Stimulated activated naive CD8-positive, alpha-beta T cell treated with anti-CD3 and anti-CD28 coated beads, Interleukin-15, Interleukin-2, amounts not matched to agents 100 ng/mL and 50 ng/mL, for 24 hours (primary cell): ENCODE data around the gene MLN.
"Not testable (repeated sequence)": the region's sequence is repeated elsewhere in the genome, so short reads cannot be mapped to it uniquely, and the experiment has no call there.

Experiments used
- H3K27ac Mint-ChIP-seq: one replicate; pipeline ENCODE4 v1.8.0; 2021; ENCODE audit warnings: mild to moderate bottlenecking, mixed read lengths
- H3K27me3 Mint-ChIP-seq: one replicate; pipeline ENCODE4 v1.8.0; 2021; ENCODE audit warnings: mixed read lengths
- H3K36me3 Mint-ChIP-seq: one replicate; pipeline ENCODE4 v1.8.0; 2021; ENCODE audit warnings: low read depth, mixed read lengths
- H3K4me1 Mint-ChIP-seq: one replicate; pipeline ENCODE4 v1.8.0; 2021; ENCODE audit warnings: low read depth, mixed read lengths
- H3K4me3 Mint-ChIP-seq: one replicate; pipeline ENCODE4 v1.8.0; 2021; ENCODE audit warnings: mild to moderate bottlenecking, mixed read lengths
- H3K9me3 Mint-ChIP-seq: one replicate; pipeline ENCODE4 v1.8.0; 2021; ENCODE audit warnings: mixed read lengths

The MLN gene

GRCh38 chr6:33840048-33840926 lies 36.5 kb upstream of the MLN start:
- no peaks in the 10 kb centered on the region for H3K36me3 Mint-ChIP-seq
- H3K4me1 Mint-ChIP-seq = peaks cover 15% of the 10 kb centered on the region
- peak overlapping the region; percentile 59 for H3K27ac Mint-ChIP-seq
- H3K4me3 Mint-ChIP-seq = peak overlapping the region; percentile 17
- H3K9me3 Mint-ChIP-seq = no peaks in the 10 kb centered on the region
- H3K27me3 Mint-ChIP-seq = peaks cover 9% of the 10 kb centered on the region

- Mint-ChIP-seq H3K9me3 (no peaks in the 10 kb centered on the region), H3K36me3 (no peaks in the 10 kb centered on the region), H3K27me3 (peaks cover 9% of the 10 kb centered on the region), H3K4me1 (peaks cover 15% of the 10 kb centered on the region), H3K4me3 (peak overlapping the region; percentile 17), H3K27ac (peak overlapping the region; percentile 59)
These were observed 35.7 kb upstream of the MLN start for GRCh38 chr6:33839399-33840047.

- no peaks in the 10 kb centered on the region for H3K36me3 Mint-ChIP-seq
- H3K27me3 Mint-ChIP-seq = peaks cover 9% of the 10 kb centered on the region
- no peaks in the 10 kb centered on the region for H3K9me3 Mint-ChIP-seq
- H3K4me3 Mint-ChIP-seq = no peak overlapping the region
- no peak overlapping the region for H3K27ac Mint-ChIP-seq
- H3K4me1 Mint-ChIP-seq = peaks cover 15% of the 10 kb centered on the region
These were observed 35.2 kb upstream of the MLN start for GRCh38 chr6:33838983-33839382.

GRCh38 chr6:33837971-33838665 lies 34.3 kb upstream of the MLN start:
- Mint-ChIP-seq H3K27ac (no peak overlapping the region), H3K27me3 (peaks cover 9% of the 10 kb centered on the region), H3K4me1 (peaks cover 15% of the 10 kb centered on the region), H3K9me3 (no peaks in the 10 kb centered on the region), H3K4me3 (no peak overlapping the region), H3K36me3 (no peaks in the 10 kb centered on the region)

- peaks cover 9% of the 10 kb centered on the region for H3K27me3 Mint-ChIP-seq
- H3K36me3 Mint-ChIP-seq = no peaks in the 10 kb centered on the region
- no peak overlapping the region for H3K4me3 Mint-ChIP-seq
- H3K9me3 Mint-ChIP-seq = no peaks in the 10 kb centered on the region
- H3K27ac Mint-ChIP-seq = no peak overlapping the region
- H3K4me1 Mint-ChIP-seq = peaks cover 15% of the 10 kb centered on the region
These were observed 33.1 kb upstream of the MLN start for GRCh38 chr6:33836806-33837469.

- Mint-ChIP-seq H3K36me3 (no peaks in the 10 kb centered on the region), H3K27ac (no peak overlapping the region), H3K4me1 (peaks cover 6% of the 10 kb centered on the region), H3K9me3 (no peaks in the 10 kb centered on the region), H3K4me3 (no peak overlapping the region), H3K27me3 (peaks cover 9% of the 10 kb centered on the region)
These were observed 30.9 kb upstream of the MLN start for GRCh38 chr6:33834401-33835392.

GRCh38 chr6:33833599-33833998 lies 29.8 kb upstream of the MLN start:
- Mint-ChIP-seq H3K4me1 (no peaks in the 10 kb centered on the region), H3K27me3 (peaks cover 14% of the 10 kb centered on the region), H3K9me3 (no peaks in the 10 kb centered on the region), H3K36me3 (no peaks in the 10 kb centered on the region), H3K4me3 (no peak overlapping the region), H3K27ac (no peak overlapping the region)

- H3K27ac Mint-ChIP-seq, H3K36me3 Mint-ChIP-seq, H3K9me3 Mint-ChIP-seq, H3K4me3 Mint-ChIP-seq, H3K4me1 Mint-ChIP-seq: not testable (repeated sequence)
- peaks cover 14% of the 10 kb centered on the region for H3K27me3 Mint-ChIP-seq
These were observed 29.0 kb upstream of the MLN start for GRCh38 chr6:33832831-33833230.

- not testable (repeated sequence) for H3K4me1 Mint-ChIP-seq, H3K9me3 Mint-ChIP-seq, H3K4me3 Mint-ChIP-seq, H3K27me3 Mint-ChIP-seq, H3K27ac Mint-ChIP-seq, H3K36me3 Mint-ChIP-seq
These were observed 27.9 kb upstream of the MLN start for GRCh38 chr6:33831725-33832124.

- H3K9me3 Mint-ChIP-seq = no peaks in the 10 kb centered on the region
- no peaks in the 10 kb centered on the region for H3K36me3 Mint-ChIP-seq
- H3K4me3 Mint-ChIP-seq = no peak overlapping the region
- no peaks in the 10 kb centered on the region for H3K4me1 Mint-ChIP-seq
- no peak overlapping the region for H3K27ac Mint-ChIP-seq
- H3K27me3 Mint-ChIP-seq = peaks cover 5% of the 10 kb centered on the region
These were observed 26.9 kb upstream of the MLN start for GRCh38 chr6:33830635-33831240.

- H3K9me3 Mint-ChIP-seq = no peaks in the 10 kb centered on the region
- H3K4me3 Mint-ChIP-seq = no peak overlapping the region
- no peak overlapping the region for H3K27ac Mint-ChIP-seq
- H3K27me3 Mint-ChIP-seq = peaks cover 5% of the 10 kb centered on the region
- no peaks in the 10 kb centered on the region for H3K4me1 Mint-ChIP-seq
- no peaks in the 10 kb centered on the region for H3K36me3 Mint-ChIP-seq
These were observed 25.2 kb upstream of the MLN start for GRCh38 chr6:33828764-33829731.

- Mint-ChIP-seq H3K4me1 (no peaks in the 10 kb centered on the region), H3K36me3 (no peaks in the 10 kb centered on the region), H3K27ac (no peak overlapping the region), H3K27me3 (peaks cover 5% of the 10 kb centered on the region), H3K9me3 (no peaks in the 10 kb centered on the region), H3K4me3 (no peak overlapping the region)
These were observed 24.6 kb upstream of the MLN start for GRCh38 chr6:33828452-33828763.
